SKM-1 treated with dmso at 0.1 percent for 144 hours (cell line): ENCODE measurements around the gene PAOX.
"Not testable (repeated sequence)": the region's sequence is repeated elsewhere in the genome, so short reads cannot be mapped to it uniquely, and the experiment has no call there.

Experiments
- DNase-seq: peaks from one replicate; lab custom pipeline; 2025; ENCODE audit not compliant: unreplicated experiment; lab: John Stamatoyannopoulos, UW

The PAOX gene

DNA sequence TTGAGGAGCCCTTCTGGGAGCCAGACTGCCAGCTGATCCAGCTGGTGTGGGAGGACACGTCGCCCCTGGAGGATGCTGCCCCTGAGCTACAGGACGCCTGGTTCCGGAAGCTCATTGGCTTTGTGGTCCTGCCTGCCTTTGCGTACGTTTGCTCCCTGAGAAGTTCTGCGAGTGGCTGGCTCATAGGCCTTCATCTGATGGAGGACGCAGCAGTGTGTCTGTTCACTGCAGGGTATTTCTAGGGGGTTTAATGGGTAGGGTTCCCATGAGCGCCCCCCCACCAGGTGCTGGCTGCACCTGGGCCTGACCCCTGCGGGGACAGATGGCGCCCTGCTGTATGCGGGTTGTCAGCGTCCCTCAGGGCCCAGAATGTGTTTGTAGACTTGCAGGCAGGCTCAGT is 5.0 kb downstream of the PAOX start:
- no peak for DNase-seq

DNA sequence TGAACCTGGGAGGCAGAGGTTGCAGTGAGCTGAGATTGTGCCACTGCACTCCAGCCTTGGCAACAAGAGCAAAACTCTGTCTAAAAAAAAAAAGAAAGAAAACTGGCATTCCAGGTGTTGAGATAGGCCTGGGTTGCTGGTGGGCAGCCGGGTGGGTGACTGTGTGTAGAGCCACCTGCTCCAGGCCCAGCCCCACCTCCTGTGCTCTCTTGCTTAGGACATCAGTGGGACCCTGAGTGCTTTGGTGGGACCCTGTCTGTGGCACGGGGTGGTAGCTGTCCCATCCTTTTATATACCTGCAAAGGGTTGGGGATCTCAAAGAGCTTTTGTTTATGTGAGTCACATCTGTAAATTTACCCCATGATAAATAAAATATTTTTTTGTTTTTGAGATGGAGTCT is 6.2 kb downstream of the PAOX start:
- no peak for DNase-seq

DNA sequence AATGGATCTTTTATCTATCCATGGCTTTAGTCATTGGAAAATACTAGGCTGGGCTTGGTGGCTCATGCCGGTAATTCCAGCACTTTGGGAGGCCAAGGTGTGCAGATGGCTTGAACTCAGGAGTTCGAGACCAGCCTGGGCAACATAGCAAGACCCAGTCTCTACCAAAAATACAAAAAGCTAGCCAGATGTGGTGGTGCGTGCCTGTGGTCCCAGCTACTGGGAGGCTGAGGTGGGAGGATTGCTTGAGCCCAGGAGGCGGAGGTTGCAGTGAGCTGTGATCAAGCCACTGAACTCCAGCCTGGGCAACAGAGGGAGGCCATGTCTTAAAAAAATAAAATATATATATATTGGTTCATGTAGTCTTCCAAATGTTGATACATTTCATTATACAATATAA is 7.9 kb downstream of the PAOX start:
- DNase-seq = not testable (repeated sequence)

DNA sequence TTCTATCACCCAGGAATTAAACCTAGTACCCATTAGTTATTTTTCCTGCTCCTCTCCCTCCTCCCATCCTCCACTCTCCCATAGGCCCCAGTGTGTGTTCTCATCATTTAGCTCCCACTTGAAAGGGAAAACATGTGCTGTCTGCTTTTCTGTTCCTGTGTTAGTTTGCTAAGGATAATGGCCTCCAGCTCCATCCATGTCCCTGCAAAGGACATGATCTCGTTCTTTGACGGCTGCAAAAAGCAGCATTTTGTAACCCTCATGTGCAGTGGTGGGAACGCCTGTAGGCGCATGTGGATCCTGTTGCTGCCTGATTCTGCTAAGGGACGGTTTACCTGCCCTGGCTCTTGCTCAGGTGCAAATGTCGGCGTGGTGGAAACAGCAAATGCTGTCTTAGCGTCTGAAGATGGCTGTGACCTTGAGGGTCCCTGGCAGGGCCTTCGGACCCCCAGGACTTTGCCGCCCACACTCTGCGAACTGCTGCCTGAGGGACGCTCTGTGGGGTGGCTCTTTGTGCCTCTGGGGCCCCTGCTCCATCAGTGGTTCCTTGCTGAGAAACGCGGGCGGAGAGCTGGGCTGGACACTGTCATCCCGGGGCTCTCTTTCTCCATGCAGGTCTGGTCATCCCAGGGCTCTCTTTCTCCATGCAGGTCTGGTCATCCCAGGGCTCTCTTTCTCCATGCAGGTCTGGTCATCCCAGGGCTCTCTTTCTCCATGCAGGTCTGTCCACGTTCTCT is 9.3 kb downstream of the PAOX start:
- peak; percentile 2 for DNase-seq

GRCh38 chr10:133388973-133389818 is 10.1 kb downstream of the PAOX start:
- DNase-seq = peak; percentile 31

DNA sequence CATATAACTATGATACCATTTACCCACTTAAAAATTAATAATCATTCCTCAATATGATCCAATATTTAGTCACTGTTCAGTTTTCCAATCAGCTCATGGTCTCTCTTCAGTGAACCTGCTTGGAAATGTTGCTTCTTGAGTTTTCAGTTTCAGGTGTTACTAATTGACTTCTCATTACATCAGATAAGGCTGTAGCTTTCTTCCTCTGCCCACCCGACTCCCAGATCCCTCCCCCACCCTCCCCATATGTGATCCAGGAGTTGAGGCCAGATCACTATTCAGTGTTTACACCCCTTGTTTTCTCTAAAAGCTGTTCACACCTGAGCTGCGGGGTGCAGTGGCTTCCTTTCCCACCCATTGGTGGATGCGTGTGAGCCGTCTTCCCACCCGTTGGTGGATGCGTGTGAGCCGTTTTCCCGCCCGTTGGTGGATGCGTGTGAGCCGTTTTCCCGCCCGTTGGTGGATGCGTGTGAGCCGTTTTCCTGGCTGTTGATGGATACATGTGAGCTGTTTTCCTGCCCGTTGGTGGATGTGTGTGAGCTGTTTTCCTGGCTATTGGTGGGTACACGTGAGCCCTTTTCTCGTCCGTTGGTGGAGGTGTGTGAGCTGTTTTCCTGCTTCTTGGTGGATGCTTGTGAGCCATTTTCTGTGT is 11.7 kb downstream of the PAOX start:
- no peak for DNase-seq

- no peak for DNase-seq
These were observed 12.2 kb downstream of the PAOX start for GRCh38 chr10:133391249-133391635.

GRCh38 chr10:133391761-133392518 is 12.9 kb downstream of the PAOX start:
- DNase-seq = no peak

DNA sequence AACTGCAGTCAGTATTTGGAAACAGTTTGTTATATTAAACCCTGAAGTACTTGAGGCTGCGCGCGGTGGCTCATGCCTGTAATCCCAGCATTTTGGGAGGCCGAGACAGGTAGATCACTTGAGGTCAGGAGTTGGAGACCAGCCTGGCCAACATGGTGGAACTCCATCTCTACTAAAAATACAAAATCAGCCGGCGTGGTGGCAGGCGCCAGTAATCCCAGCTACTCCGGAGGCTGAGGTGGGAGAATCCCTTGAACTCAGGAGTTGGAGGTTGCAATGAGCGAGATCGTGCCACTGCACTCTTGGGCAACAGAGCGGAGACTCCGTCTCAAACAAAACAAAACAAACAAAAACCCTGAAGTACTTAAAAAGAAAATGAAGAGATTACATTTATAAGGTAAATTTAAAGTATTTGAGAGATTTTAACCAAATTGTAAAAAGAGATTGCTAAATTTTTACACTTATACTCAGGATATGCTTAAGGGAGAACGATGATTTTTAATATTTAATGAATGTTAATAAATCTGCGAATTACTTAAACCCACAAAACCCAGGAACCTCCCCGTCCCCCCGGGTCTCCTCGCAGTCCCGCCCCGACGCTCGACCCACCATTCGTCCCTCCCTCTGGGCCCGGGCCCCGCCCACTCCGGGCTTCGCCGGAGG is 14.5 kb downstream of the PAOX start:
- no peak for DNase-seq

DNA sequence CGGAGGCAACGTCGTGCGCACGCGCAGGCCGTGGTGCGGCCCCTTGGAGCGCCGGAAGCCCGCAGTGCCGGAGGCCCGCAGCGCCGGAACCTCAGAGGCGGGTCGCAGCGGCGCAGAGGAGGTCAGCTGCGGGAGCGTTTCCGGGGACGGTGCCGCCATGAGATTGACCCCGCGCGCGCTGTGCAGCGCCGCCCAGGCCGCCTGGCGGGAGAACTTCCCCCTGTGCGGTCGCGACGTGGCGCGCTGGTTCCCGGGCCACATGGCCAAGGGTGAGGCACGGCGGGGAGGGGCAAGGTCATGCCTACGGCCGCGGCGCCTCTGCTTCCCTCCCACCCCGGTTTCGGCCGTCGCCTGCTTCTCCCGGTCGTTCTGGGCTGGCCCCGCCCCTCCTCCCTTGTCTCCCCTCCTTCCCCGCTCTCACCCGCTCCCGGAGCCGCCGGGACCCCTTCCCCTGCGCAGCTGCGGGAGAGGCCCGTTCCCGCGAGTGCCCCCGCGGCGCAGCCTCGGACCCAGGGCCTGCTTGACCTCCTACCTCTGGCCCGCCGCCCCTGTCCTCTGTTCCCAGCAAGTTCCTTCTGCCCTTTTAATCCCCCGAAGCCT is 15.1 kb downstream of the PAOX start, which contains the start of gene MTG1:
Gene MTG1, plus strand, starts transcription at position 94 of the 600 bp plus-strand sequence. Its CDS starts 64 bp downstream, at position 158.
- peak; percentile 95 for DNase-seq

DNA sequence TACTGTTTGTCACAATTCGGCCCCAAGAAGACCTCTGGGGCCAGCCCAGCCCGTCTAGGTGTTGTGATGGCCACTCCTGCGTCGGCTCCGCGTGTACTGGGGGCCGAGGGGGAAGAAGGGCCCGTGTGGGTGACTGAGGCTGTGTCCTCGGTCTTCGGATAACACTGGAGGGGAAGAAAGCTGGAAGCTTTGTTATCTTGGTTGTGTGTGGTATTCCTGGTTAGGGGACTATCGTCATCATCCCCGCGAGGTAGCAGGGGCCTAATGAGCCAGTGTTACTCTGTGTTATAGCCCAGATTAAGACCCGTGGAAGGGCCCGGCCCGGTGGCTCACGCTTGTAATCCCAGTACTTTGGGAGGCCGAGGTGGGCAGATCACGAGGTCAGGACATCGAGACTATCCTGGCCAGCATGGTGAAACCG is 15.7 kb downstream of the PAOX start:
- no peak for DNase-seq

GRCh38 chr10:133396035-133396624 is 17.1 kb downstream of the PAOX start:
- DNase-seq = no peak

DNA sequence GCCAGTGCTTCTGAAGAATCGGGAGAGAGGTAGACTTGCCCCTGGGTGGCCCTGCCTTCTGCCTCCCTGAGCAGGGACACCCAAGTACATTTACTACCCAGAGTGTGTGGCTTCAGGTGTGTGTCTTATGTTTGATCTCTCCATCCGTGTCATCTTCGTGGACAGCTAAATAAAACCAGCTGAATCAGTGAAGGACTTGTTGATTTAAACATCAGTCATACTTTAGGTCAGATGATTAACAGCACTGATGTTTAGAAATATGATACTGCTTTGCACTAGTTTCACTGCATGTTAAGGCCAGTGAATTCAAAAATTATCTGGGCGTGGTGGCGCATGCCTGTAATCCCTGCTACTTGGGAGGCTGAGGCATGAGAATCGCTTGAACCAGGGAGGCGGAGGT is 18.9 kb downstream of the PAOX start:
- DNase-seq = no peak

DNA sequence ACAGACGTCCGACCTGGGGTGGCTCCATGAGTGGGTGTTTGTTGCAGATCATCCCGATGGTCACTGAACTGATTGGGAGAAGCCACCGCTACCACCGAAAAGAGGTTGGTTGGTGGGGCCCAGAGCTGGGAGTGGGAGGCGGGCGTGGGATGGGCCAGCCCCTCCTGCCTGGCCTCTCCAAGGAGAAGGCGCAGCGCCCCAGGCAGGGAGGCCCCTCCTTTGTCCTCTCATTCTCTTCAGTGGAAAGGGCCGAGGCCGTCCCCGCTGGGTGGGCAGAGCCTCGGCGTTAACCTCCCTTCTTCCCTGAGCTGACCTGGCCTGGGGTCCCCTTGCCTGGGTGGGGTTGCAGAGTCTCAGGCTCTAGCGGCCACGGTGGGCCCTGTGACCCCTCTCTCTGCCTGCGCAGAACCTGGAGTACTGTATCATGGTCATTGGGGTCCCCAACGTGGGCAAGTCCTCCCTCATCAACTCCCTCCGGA is 20.1 kb downstream of the PAOX start:
- DNase-seq = no peak

- no peak for DNase-seq
These were observed 21.8 kb downstream of the PAOX start for GRCh38 chr10:133400624-133401424.

- DNase-seq = no peak
These were observed 22.4 kb downstream of the PAOX start for GRCh38 chr10:133401500-133401899.

GRCh38 chr10:133401981-133402725 is 23.1 kb downstream of the PAOX start:
- no peak for DNase-seq

GRCh38 chr10:133403359-133403758 is 24.3 kb downstream of the PAOX start:
- DNase-seq = no peak
